ENCODE results near the gene TIMP1. TPM values are rescaled to one million over a fixed set of nuclear protein-coding genes. Genes with fewer than 3 reads are reported as not detected.

TIMP1 gene
- total RNA-seq, 1 donor from 2014 or later, result 57.1 TPM

GRCh38 chrX:47558436-47558835 is 23.8 kb upstream of the TIMP1 start:
- FAIRE-seq (no peak), DNase-seq (ENCODE audit: low read depth) (no peak)
- TF ChIP-seq CTCF (IDR thresholded peaks at IDR 0.05; ENCODE audit: insufficient read depth, low read length, severe bottlenecking), result no peak
- H3K4me3 ChIP-seq (ENCODE audit: low read depth, low read length), result no peak overlapping the region
- no peaks in the 10 kb centered on the region for H3K27me3 ChIP-seq (ENCODE audit: control insufficient read depth, insufficient read depth, low read length)
- peaks cover 3% of the 10 kb centered on the region for H3K36me3 ChIP-seq (ENCODE audit: control insufficient read depth, insufficient read depth, low read length)

- no peak for TF ChIP-seq CTCF (IDR thresholded peaks at IDR 0.05; ENCODE audit: insufficient read depth, low read length, severe bottlenecking)
- Histone ChIP-seq H3K4me3 (ENCODE audit: low read depth, low read length) (peak overlapping the region; percentile 49), H3K36me3 (ENCODE audit: control insufficient read depth, insufficient read depth, low read length) (peaks cover 4% of the 10 kb centered on the region), H3K27me3 (ENCODE audit: control insufficient read depth, insufficient read depth, low read length) (no peaks in the 10 kb centered on the region)
- no peak for FAIRE-seq
- no peak for DNase-seq (ENCODE audit: low read depth)
Measured at GRCh38 chrX:47560179-47560933, 21.9 kb upstream of the TIMP1 start.

- peak; percentile 94 for DNase-seq (ENCODE audit: low read depth)
- no peak for FAIRE-seq
- H3K36me3 ChIP-seq (ENCODE audit: control insufficient read depth, insufficient read depth, low read length), result peaks cover 4% of the 10 kb centered on the region
- H3K27me3 ChIP-seq (ENCODE audit: control insufficient read depth, insufficient read depth, low read length), result no peaks in the 10 kb centered on the region
- H3K4me3 ChIP-seq (ENCODE audit: low read depth, low read length), result peak within 1 kb of the TSS; percentile 49
- no peak for TF ChIP-seq CTCF (IDR thresholded peaks at IDR 0.05; ENCODE audit: insufficient read depth, low read length, severe bottlenecking)
Measured at GRCh38 chrX:47560934-47561658, 21.1 kb upstream of the TIMP1 start, which contains the start of gene ARAF. ARAF (plus strand) TSS chrX:47561205; CDS start chrX:47562968, 1,763 bp downstream.

- Histone ChIP-seq H3K36me3 (ENCODE audit: control insufficient read depth, insufficient read depth, low read length) (peaks cover 6% of the 10 kb centered on the region), H3K4me3 (ENCODE audit: low read depth, low read length) (peak overlapping the region; percentile 49), H3K27me3 (ENCODE audit: control insufficient read depth, insufficient read depth, low read length) (no peaks in the 10 kb centered on the region)
- no peak for TF ChIP-seq CTCF (IDR thresholded peaks at IDR 0.05; ENCODE audit: insufficient read depth, low read length, severe bottlenecking)
- FAIRE-seq (no peak), DNase-seq (ENCODE audit: low read depth) (no peak)
Measured at GRCh38 chrX:47561659-47562151, 20.5 kb upstream of the TIMP1 start.

GRCh38 chrX:47562615-47563243 is 19.5 kb upstream of the TIMP1 start:
- DNase-seq (ENCODE audit: low read depth) (no peak), FAIRE-seq (no peak)
- peak; percentile 45 for TF ChIP-seq CTCF (IDR thresholded peaks at IDR 0.05; ENCODE audit: insufficient read depth, low read length, severe bottlenecking)
- Histone ChIP-seq H3K36me3 (ENCODE audit: control insufficient read depth, insufficient read depth, low read length) (peaks cover 8% of the 10 kb centered on the region), H3K27me3 (ENCODE audit: control insufficient read depth, insufficient read depth, low read length) (no peaks in the 10 kb centered on the region), H3K4me3 (ENCODE audit: low read depth, low read length) (no peak overlapping the region)

Measured in bronchial epithelial cell (primary cell).